HEK293T (cell line): ENCODE data around the gene CHMP3.
"Not testable (repeated sequence)": the region's sequence is repeated elsewhere in the genome, so short reads cannot be mapped to it uniquely, and the experiment has no call there.

Experiments
- CTCF ChIA-PET: fragments of 350-600 bp; formaldehyde crosslinking; extraction: SDS; loops from one replicate; lab custom pipeline; 2021; ENCODE audit warnings: antibody characterized with exemption, inconsistent platforms; lab: Yijun Ruan, JAX
- POLR2A ChIA-PET: fragments of 350-600 bp; formaldehyde crosslinking; extraction: SDS; loops from one replicate; lab custom pipeline; 2020; ENCODE audit warnings: antibody characterized with exemption, inconsistent platforms; lab: Yijun Ruan, JAX
- DNase-seq: peaks from one replicate; pipeline ENCODE4 v3.0.0; 2012; ENCODE audit warnings: mixed read lengths; ENCODE audit errors: extremely low spot score
- ARNT ChIP-seq: fragments of 450-650 bp; IDR thresholded peaks from 2 replicates; pipeline ENCODE4 v1.6.1; 2017; ENCODE audit warnings: mild to moderate bottlenecking
- BHLHE40 ChIP-seq: fragments of 450-650 bp; IDR thresholded peaks from 2 replicates; pipeline ENCODE4 v1.6.1; 2016; ENCODE audit warnings: mild to moderate bottlenecking, moderate library complexity, borderline replicate concordance
- CTBP1 ChIP-seq: fragments of 450-650 bp; IDR thresholded peaks from 2 replicates; pipeline ENCODE4 v1.6.1; 2016; ENCODE audit warnings: borderline replicate concordance
- ELF4 ChIP-seq: fragments of 450-650 bp; IDR thresholded peaks from 2 replicates; pipeline ENCODE4 v1.6.1; 2017; ENCODE audit warnings: antibody characterized with exemption
- FOXA1 ChIP-seq: fragments of 450-650 bp; IDR thresholded peaks from 2 replicates; pipeline ENCODE4 v1.6.1; 2016; ENCODE audit warnings: mild to moderate bottlenecking
- FOXK2 ChIP-seq: fragments of 450-650 bp; IDR thresholded peaks from 2 replicates; pipeline ENCODE4 v1.6.1; 2016; ENCODE audit warnings: mild to moderate bottlenecking
- FOXM1 ChIP-seq: fragments of 450-650 bp; IDR thresholded peaks from 2 replicates; pipeline ENCODE4 v1.6.1; 2017; ENCODE audit warnings: mild to moderate bottlenecking, borderline replicate concordance
- HDGF ChIP-seq: fragments of 450-650 bp; IDR thresholded peaks from 2 replicates; pipeline ENCODE4 v1.6.1; 2017; ENCODE audit warnings: antibody characterized with exemption, borderline replicate concordance
- L3MBTL2 ChIP-seq: fragments of 450-650 bp; conservative IDR thresholded peaks from 2 replicates; pipeline ENCODE4 v1.6.1; 2016; ENCODE audit warnings: mild to moderate bottlenecking
- LEF1 ChIP-seq: fragments of 450-650 bp; IDR thresholded peaks from 2 replicates; pipeline ENCODE4 v1.6.1; 2017; ENCODE audit warnings: mild to moderate bottlenecking, borderline replicate concordance
- NFRKB ChIP-seq: fragments of 450-650 bp; IDR thresholded peaks from 2 replicates; pipeline ENCODE4 v1.6.1; 2016; ENCODE audit warnings: mild to moderate bottlenecking, moderate library complexity
- PKNOX1 ChIP-seq: fragments of 450-650 bp; IDR thresholded peaks from 2 replicates; pipeline ENCODE4 v1.6.1; 2016
- SP1 ChIP-seq: fragments of 450-650 bp; IDR thresholded peaks from 2 replicates; pipeline ENCODE4 v1.6.1; 2017
- SUZ12 ChIP-seq: fragments of 450-650 bp; IDR thresholded peaks from 2 replicates; pipeline ENCODE4 v1.6.1; 2016; ENCODE audit warnings: mild to moderate bottlenecking
- TARDBP ChIP-seq: fragments of 450-650 bp; IDR thresholded peaks from 2 replicates; pipeline ENCODE4 v1.6.1; 2016
- ZNF384 ChIP-seq: fragments of 450-650 bp; IDR thresholded peaks from 2 replicates; pipeline ENCODE4 v1.6.1; 2016

The CHMP3 gene

DNA sequence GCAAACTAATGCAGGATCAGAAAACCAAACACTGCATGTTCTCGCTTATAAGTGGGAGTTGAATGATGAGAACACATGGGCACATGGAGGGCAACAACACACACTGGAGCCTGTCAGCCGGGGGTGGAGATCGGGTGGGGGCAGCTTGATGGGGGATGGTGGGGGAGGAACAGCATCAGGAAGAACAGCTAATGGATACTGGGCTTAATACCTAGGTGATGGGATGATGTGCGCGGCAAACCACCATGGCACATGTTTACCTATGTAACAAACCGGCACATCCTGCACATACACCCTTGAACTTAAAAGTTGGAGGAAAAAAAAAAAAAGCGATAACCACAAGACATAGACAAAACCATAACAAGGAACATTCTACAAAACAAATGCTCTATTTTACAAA is 10.4 kb downstream of the CHMP3 start:
- no peak for TF ChIP-seq ELF4
- TF ChIP-seq CTBP1, result no peak
- no peak for TF ChIP-seq HDGF
- no peak for TF ChIP-seq FOXK2
- no peak for TF ChIP-seq LEF1
- no peak for TF ChIP-seq NFRKB
- no peak for TF ChIP-seq TARDBP
- TF ChIP-seq BHLHE40, result no peak
- TF ChIP-seq FOXM1, result no peak
- TF ChIP-seq FOXA1, result no peak
- no peak for TF ChIP-seq SUZ12
- TF ChIP-seq PKNOX1, result no peak
- no peak for TF ChIP-seq ZNF384
- no peak for TF ChIP-seq ARNT
- TF ChIP-seq L3MBTL2, result no peak
- TF ChIP-seq SP1, result no peak
- POLR2A ChIA-PET, result interaction anchor here (1.4 kb wide), 1 partner anchor 9 kb away, joined by 3 read pairs; no protein-coding TSS in a partner anchor
- no peak for DNase-seq
- CTCF ChIA-PET, result no interaction called here

- CTCF ChIA-PET, POLR2A ChIA-PET, DNase-seq: not testable (repeated sequence)
Measured at GRCh38 chr2:86549963-86550725, 13.1 kb downstream of the CHMP3 start.

- DNase-seq, CTCF ChIA-PET: not testable (repeated sequence)
Measured at GRCh38 chr2:86549440-86549839, 13.8 kb downstream of the CHMP3 start.

DNA sequence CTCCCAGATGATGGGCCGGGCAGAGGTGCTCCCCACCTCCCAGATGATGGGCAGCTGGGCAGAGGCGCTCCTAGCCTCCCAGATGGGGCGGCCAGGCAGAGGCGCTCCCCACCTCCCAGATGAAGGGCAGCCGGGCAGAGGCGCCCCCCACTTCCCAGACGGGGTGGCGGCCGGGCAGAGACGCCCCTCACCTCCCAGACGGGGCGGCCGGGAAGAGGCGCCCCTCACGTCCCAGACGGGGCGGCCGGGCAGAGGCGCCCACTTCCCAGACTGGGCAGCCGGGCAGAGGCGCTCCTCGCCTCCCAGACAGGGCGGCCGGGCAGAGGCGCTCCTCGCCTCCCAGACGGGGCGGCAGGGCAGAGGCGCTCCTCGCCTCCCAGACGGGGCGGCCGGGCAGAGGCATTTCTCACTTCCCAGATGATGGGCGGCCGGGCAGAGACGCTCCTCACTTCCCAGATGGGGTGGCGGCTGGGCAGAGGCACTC is 14.3 kb downstream of the CHMP3 start:
- POLR2A ChIA-PET, CTCF ChIA-PET, DNase-seq: not testable (repeated sequence)

More at GRCh38 chr2:86549440-86549839, 13.8 kb downstream of the CHMP3 start:
- POLR2A ChIA-PET, result not testable (repeated sequence)

GRCh38 chr2:86548165-86548912 is 14.9 kb downstream of the CHMP3 start:
- DNase-seq, POLR2A ChIA-PET, CTCF ChIA-PET: not testable (repeated sequence)

GRCh38 chr2:86545296-86545924 is 17.8 kb downstream of the CHMP3 start:
- POLR2A ChIA-PET, CTCF ChIA-PET, DNase-seq: not testable (repeated sequence)

DNA sequence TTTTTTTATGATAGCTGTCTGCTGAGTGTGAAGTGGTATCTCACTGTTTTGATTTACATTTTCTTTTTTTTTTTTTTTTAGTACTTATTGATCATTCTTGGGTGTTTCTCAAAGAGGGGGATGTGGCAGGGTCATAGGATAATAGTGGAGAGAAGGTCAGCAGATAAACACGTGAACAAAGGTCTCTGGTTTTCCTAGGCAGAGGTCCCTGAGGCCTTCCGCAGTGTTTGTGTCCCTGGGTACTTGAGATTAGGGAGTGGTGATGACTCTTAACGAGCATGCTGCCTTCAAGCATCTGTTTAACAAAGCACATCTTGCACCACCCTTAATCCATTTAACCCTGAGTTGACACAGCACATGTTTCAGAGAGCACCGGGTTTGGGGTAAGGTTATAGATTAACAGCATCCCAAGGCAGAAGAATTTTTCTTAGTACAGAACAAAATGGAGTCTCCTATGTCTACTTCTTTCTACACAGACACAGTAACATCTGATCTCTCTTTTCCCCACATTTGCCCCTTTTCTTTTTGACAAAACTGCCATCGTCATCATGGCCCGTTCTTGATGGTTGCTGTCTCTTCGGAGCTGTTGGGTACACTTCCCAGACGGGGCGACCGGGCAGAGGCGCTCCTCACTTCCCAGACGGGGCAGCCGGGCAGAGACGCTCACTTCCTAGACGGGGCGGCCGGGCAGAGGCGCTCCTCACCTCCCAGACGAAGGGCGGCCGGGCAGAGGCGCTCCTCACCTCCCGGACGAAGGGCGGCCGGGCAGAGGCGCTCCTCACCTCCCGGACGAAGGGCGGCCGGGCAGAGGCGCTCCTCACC is 18.8 kb downstream of the CHMP3 start:
- CTCF ChIA-PET, POLR2A ChIA-PET, DNase-seq: not testable (repeated sequence)

DNA sequence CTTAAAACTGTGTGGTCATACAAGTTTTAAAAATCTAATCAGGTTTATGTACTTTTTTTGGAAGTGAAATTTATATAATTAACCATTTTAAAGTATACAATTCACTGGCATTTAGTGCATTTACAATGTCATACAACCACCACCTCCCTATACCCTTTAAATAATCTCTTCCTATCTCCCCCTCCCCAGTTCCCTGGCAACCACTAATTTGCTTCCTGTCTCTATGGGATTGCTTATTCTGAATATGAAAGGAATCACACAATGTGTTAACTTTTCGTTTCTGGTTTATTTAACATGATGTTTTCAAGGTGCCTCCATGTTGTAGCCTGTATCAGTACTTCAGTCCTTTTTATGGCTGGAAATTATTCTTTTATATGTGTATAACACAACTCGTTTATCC is 19.4 kb downstream of the CHMP3 start:
- ChIA-PET CTCF (no interaction called here), POLR2A (no interaction called here)
- DNase-seq, result no peak
- no peak for TF ChIP-seq CTBP1
- TF ChIP-seq NFRKB, result no peak
- TF ChIP-seq ARNT, result no peak
- TF ChIP-seq SUZ12, result no peak
- no peak for TF ChIP-seq HDGF
- TF ChIP-seq TARDBP, result no peak
- TF ChIP-seq L3MBTL2, result no peak
- TF ChIP-seq FOXM1, result no peak
- no peak for TF ChIP-seq SP1
- no peak for TF ChIP-seq PKNOX1
- TF ChIP-seq FOXA1, result no peak
- no peak for TF ChIP-seq ZNF384
- TF ChIP-seq FOXK2, result no peak
- no peak for TF ChIP-seq ELF4
- TF ChIP-seq BHLHE40, result no peak
- no peak for TF ChIP-seq LEF1
